Measurements from ENCODE around the gene SKI. TPM values are rescaled to one million over a fixed set of nuclear protein-coding genes. Genes with fewer than 3 reads are reported as not detected.

SKI gene
- total and polyA plus RNA-seq, 10 of the 15 experiments (the other 5 are each of a cell fraction or from before 2014, with no cell fraction given): 0.03 to 14.9 (median 0.96) TPM

DNA sequence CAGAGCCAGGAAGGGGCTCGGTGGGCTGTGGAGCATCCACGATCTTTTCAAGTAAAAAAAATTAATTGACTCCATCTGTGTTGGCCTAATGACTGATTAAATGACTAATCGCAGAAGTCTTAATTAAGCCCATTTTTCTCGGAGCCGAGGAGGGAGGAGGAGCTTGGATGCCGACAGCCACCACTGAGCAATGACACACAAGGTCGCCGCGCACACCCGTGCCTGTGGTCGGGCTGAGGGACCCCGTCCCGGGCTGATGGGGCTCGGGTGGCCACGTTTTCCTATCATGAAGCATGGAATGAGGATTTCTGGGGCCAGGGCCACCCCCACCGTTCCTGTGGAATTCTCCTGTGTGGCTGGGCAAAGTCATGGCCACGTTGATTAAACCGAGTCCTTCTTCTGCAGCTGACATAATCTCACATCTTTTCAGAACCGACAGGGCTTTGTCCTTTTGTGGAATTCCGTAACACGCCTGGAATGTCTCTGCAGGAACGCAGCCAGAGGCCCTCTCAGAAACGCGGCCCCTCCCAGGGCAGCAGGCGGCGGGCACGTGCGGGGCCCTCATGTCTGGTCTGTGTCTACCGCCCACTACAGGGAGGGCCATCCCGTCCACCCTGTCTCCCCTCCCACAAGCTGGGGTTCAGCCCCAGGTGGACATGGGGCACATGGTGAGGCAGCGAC, 102.5 kb downstream of the SKI start:
- Histone ChIP-seq H3K36me3 (ENCODE audit: control insufficient read depth in 2 of 2, insufficient read depth in 2 of 2, low read length in 1 of 2) (no peaks in the 10 kb centered on the region), H3K27me3 (replicated peaks in 1 of 2; ENCODE audit: control insufficient read depth in 2 of 2, insufficient read depth in 2 of 2, low read length in 1 of 2) (no peaks in the 10 kb centered on the region), H3K27ac (ENCODE audit: control insufficient read depth, insufficient read depth) (no peak overlapping the region), H3K4me1 (ENCODE audit: control insufficient read depth, insufficient read depth, low read length) (no peaks in the 10 kb centered on the region), H3K4me3 (no peak overlapping the region), H2AFZ (ENCODE audit: control insufficient read depth, low read depth, low read length) (no peak overlapping the region), H3K4me2 (ENCODE audit: control insufficient read depth, insufficient read depth) (no peak overlapping the region), H4K20me1 (ENCODE audit: control insufficient read depth, insufficient read depth) (no peaks in the 10 kb centered on the region), H3K9ac (ENCODE audit: control insufficient read depth, insufficient read depth, low read length) (no peak overlapping the region), H3K9me3 (replicated peaks; ENCODE audit: control insufficient read depth, insufficient read depth, low read length) (no peaks in the 10 kb centered on the region), H3K79me2 (ENCODE audit: control insufficient read depth, insufficient read depth, low read length) (no peaks in the 10 kb centered on the region)
- TF ChIP-seq, protein P1, sequence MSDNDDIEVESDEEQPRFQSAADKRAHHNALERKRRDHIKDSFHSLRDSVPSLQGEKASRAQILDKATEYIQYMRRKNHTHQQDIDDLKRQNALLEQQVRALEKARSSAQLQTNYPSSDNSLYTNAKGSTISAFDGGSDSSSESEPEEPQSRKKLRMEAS (IDR thresholded peaks at IDR 0.05; ENCODE audit: low read depth, low read length): no peak
- TF ChIP-seq, protein P2, sequence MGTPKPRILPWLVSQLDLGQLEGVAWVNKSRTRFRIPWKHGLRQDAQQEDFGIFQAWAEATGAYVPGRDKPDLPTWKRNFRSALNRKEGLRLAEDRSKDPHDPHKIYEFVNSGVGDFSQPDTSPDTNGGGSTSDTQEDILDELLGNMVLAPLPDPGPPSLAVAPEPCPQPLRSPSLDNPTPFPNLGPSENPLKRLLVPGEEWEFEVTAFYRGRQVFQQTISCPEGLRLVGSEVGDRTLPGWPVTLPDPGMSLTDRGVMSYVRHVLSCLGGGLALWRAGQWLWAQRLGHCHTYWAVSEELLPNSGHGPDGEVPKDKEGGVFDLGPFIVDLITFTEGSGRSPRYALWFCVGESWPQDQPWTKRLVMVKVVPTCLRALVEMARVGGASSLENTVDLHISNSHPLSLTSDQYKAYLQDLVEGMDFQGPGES (IDR thresholded peaks at IDR 0.05): no peak
- TF ChIP-seq, protein P3, sequence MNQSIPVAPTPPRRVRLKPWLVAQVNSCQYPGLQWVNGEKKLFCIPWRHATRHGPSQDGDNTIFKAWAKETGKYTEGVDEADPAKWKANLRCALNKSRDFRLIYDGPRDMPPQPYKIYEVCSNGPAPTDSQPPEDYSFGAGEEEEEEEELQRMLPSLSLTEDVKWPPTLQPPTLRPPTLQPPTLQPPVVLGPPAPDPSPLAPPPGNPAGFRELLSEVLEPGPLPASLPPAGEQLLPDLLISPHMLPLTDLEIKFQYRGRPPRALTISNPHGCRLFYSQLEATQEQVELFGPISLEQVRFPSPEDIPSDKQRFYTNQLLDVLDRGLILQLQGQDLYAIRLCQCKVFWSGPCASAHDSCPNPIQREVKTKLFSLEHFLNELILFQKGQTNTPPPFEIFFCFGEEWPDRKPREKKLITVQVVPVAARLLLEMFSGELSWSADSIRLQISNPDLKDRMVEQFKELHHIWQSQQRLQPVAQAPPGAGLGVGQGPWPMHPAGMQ (IDR thresholded peaks at IDR 0.05; ENCODE audit: borderline replicate concordance): no peak
- TF ChIP-seq HDGF (IDR thresholded peaks at IDR 0.05) (no peak), SMC3 (IDR thresholded peaks at IDR 0.05; ENCODE audit: borderline replicate concordance, low read length) (no peak), CEBPB (IDR thresholded peaks at IDR 0.05; ENCODE audit: borderline replicate concordance in 1 of 2, low read depth in 2 of 2, low read length in 2 of 2) (no peak), DPF2 (IDR thresholded peaks at IDR 0.05) (no peak), MXI1 (IDR thresholded peaks at IDR 0.05; ENCODE audit: low read depth, low read length) (no peak), MTA3 (IDR thresholded peaks at IDR 0.05; ENCODE audit: borderline replicate concordance, low read length) (no peak), CHD2 (IDR thresholded peaks at IDR 0.05; ENCODE audit: borderline replicate concordance, low read depth, low read length) (no peak), POLR2AphosphoS2 (IDR thresholded peaks at IDR 0.05; ENCODE audit: low read depth, low read length) (no peak), MYC (IDR thresholded peaks at IDR 0.05; ENCODE audit: insufficient read depth, insufficient read length, insufficient replicate concordance, low read length, severe bottlenecking) (no peak), ZNF384 (IDR thresholded peaks at IDR 0.05; ENCODE audit: borderline replicate concordance, low read depth, low read length) (no peak), NFYB (IDR thresholded peaks at IDR 0.05; ENCODE audit: insufficient read depth, low read depth, low read length) (no peak), CREB1 (IDR thresholded peaks at IDR 0.05; ENCODE audit: low read depth) (no peak)
- TF ChIP-seq, protein P4, sequence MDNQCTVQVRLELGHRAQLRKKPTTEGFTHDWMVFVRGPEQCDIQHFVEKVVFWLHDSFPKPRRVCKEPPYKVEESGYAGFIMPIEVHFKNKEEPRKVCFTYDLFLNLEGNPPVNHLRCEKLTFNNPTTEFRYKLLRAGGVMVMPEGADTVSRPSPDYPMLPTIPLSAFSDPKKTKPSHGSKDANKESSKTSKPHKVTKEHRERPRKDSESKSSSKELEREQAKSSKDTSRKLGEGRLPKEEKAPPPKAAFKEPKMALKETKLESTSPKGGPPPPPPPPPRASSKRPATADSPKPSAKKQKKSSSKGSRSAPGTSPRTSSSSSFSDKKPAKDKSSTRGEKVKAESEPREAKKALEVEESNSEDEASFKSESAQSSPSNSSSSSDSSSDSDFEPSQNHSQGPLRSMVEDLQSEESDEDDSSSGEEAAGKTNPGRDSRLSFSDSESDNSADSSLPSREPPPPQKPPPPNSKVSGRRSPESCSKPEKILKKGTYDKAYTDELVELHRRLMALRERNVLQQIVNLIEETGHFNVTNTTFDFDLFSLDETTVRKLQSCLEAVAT (IDR thresholded peaks at IDR 0.05): no peak
- TF ChIP-seq, protein P5, sequence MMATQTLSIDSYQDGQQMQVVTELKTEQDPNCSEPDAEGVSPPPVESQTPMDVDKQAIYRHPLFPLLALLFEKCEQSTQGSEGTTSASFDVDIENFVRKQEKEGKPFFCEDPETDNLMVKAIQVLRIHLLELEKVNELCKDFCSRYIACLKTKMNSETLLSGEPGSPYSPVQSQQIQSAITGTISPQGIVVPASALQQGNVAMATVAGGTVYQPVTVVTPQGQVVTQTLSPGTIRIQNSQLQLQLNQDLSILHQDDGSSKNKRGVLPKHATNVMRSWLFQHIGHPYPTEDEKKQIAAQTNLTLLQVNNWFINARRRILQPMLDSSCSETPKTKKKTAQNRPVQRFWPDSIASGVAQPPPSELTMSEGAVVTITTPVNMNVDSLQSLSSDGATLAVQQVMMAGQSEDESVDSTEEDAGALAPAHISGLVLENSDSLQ (IDR thresholded peaks at IDR 0.05): no peak
- TF ChIP-seq, protein P6, sequence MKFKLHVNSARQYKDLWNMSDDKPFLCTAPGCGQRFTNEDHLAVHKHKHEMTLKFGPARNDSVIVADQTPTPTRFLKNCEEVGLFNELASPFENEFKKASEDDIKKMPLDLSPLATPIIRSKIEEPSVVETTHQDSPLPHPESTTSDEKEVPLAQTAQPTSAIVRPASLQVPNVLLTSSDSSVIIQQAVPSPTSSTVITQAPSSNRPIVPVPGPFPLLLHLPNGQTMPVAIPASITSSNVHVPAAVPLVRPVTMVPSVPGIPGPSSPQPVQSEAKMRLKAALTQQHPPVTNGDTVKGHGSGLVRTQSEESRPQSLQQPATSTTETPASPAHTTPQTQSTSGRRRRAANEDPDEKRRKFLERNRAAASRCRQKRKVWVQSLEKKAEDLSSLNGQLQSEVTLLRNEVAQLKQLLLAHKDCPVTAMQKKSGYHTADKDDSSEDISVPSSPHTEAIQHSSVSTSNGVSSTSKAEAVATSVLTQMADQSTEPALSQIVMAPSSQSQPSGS (IDR thresholded peaks at IDR 0.05; ENCODE audit: low read length): no peak
- no peak for FAIRE-seq
- POLR2A ChIA-PET: no interaction called here
- BruUV-seq (replicated peaks): no TSS peak
- 50% methylated on average over 31 of the region's 31 CpGs for WGBS (ENCODE audit: insufficient coverage, insufficient replicate concordance, low lambda C conversion rate, missing lambda C conversion rate)
- CTCF ChIA-PET: no interaction called here
- SMC1A ChIA-PET (ENCODE audit: uncharacterized antibody, unreplicated experiment): no interaction called here
- RAD21 ChIA-PET (ENCODE audit: unreplicated experiment): no interaction called here
- no peak for ATAC-seq
- intact Hi-C loops (cut with micrococcal nuclease; ENCODE audit: unreplicated experiment): no loop called here
- no peak for DNase-seq (ENCODE audit: low read depth, low spot score)
- in situ Hi-C loops (cut with MboI): no loop called here
